Embryonic facial prominence (tissue), 1 donor: ENCODE measurements around the gene PACRG.

Experiments used
- DNase-seq: peaks from one replicate; pipeline ENCODE4 v3.0.0-alpha.2; 2016; ENCODE audit errors: extremely low spot score

Gene PACRG

DNA sequence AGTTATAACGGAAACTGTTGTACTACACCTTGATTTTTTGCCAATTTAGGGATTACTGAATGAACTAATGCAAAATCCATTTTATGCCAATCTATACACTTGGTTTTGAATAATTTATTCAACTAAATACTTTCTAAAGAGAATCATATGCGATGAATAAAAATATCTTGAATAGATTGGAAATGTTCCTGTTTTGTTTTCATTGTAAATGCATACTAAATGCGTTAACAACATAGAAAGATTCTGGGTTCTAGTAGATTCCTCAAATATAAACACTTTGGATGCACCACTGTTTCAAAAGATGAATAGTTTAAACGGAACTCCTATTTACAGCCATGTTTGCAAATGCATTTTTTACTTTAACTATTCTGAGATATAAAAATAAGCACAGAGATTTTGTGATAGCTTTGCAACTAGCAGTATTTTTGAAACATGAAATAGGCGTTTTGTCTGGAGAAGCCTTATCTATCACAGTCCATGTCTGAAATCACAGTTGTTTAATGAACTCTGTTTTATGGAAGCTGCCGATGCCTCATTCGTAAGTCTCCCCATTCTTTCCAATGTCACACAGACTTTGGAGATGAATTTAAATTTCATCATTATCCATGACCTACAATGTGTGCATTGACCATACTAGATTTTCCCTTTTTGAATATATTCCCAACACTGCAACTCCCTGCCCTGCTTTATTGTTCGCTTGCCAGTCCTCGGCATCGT is 409.1 kb downstream of the PACRG start:
- no peak for DNase-seq

- DNase-seq: no peak
Observed at GRCh38 chr6:163137398-163137881, 409.7 kb downstream of the PACRG start.

GRCh38 chr6:163146036-163146435 is 418.3 kb downstream of the PACRG start:
- no peak for DNase-seq

GRCh38 chr6:163147994-163148393 is 420.2 kb downstream of the PACRG start:
- DNase-seq: no peak

DNA sequence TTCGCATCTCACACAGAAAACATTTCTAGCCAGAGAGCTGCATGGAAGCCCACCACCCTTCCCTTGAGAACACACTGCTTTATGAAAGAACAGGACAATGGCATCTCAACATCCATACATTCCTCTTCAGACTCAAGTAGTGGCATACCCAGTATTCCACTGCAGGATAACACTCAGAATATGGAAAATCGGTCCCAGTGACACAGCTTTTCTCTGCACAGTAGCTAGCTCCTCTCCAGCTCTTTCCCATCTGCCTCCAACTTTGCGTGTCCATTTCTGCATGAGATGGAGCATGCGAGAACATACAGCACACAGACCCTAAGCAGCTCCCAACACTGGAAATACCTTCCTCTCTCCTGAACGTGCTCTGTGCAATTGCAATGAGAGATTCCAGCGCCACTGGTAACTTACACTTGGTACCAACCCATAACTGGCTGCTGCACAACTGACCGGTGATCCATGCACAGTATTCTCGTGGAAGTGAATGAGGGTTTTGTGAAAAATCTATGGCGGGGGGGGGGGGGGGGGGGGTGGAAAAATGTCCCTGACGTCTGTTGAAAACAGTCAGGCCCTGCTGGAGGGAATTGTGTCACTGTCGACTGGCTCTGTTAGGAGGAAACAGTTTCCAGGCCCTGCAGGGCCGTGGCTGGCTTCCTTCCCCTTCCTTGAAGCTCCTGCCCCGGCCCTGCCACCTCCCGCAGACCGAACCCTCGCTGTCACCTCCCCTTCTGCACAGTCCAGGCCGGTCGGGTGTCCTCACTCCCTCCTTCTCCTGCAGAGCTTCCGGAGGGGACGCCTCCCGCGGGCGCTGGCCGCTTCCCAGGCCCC is 420.9 kb downstream of the PACRG start:
- no peak for DNase-seq

- DNase-seq: no peak
Observed at GRCh38 chr6:163149279-163149848, 421.6 kb downstream of the PACRG start.

DNA sequence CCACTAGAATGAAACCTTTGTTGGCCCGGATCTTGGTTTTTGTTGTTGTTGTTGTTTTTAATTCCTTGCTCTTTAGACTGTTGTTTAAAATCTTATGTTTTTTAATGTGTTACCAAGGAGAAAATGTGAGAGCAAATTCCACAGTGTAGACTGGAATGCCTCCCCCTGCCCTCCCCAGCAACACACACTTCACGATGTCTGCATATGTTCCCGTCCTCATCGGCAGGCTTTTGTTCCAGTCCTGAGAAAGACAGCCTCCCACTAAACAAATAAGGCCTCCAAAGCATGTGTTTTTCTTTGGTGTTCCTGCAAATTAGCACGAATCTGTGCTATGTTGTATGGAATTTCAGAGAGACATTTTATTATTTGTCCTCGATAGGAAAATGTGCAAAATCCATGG is 423.4 kb downstream of the PACRG start:
- no peak for DNase-seq

GRCh38 chr6:163152701-163153100 is 424.9 kb downstream of the PACRG start:
- DNase-seq: no peak

- no peak for DNase-seq
Observed at GRCh38 chr6:163159110-163159509, 431.3 kb downstream of the PACRG start.

- DNase-seq: no peak
Observed at GRCh38 chr6:163159689-163160088, 431.9 kb downstream of the PACRG start.

DNA sequence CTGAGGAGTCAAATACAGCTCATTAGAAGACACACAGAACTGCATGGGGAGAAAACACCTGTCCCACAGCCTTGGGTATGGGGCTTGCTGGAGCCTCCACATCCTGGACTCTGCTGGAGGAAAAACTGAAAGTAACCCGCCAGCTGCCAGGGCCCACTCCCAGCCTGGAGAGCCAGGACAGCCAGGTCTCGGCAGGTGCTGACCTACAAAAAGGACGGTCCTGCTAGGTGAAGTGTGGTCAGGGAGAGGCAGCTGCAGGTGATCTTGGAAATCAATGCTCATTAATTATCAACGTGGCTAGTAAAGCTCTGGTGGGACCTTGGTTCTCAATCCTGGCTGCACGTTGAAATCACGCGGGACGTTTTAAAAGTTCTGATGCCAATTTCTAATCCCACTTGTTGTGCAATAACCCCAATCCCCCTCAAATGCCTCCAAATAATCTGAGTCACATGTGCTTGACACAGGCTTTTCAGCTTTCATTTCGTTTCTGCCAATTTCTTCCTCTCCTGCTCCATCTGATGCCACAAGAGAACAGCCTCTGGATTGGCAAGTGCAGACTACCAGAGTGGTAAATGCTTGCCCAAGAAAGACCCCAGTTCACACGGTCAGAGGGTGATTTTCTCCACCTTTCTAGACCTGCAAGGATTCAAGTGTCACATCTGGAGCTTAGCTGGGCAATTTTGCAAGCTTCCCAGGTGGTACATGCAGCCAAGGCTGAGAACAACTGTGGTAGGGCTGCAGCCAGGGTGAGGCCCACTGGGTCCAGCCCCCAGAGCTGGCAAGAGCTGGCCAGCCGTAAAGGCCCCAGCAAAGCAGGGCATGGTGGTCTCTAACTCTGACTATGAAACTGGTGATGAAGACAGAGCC is 434.5 kb downstream of the PACRG start:
- DNase-seq: no peak

DNA sequence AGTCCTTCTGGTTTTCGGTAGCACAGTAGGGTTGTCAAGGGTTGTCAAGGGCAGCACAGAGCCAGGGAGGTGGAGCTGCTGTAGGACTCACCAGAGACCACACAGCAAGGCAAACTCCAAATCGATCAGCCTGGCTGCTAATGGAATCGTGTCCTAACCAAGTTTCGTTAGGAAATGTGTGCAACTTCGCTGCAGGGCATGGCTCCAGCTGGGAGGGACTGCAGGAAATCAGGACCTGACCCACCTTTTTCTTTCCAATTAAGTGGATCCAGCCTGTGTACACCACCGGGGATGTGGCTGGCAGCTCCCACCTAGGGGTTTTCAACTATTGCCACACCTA is 435.1 kb downstream of the PACRG start:
- DNase-seq: no peak

GRCh38 chr6:163164175-163164900 is 436.6 kb downstream of the PACRG start:
- DNase-seq: no peak

DNA sequence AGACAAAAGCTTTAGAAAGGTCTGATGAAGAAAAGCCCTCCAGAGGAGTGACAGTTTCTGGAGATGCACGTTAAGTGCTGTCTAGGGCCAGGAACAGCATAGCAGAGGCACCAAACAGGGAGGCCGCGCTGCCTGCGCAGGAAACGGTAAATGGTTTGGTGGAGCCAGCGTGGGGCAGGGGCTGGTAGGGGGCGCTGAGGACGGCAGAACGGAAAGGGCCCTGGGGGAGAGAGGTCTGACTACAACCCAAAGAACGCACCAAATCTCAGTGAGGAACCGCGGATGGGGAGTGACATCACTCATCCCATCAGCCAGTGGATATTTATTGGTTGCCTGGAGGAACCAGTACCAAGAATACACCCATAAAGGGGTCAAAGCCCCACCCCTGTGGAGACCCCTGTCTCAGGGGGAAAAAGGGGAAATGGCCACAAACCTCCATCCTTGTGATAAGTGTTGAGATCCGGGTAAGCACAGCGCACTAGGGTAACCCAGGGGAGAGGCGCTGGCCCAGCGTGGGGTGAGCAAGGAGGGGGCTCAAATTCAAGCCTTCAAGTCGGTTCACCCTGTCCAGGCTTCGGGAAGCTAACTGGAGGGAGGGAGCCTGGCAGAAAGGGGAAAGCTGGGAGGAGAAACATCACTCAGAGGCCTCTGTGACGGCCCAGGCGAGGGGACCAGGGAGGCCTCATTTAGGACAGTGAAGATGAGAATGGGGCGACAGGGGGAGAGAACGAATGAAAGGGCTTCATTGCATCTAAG is 437.6 kb downstream of the PACRG start:
- no peak for DNase-seq

DNA sequence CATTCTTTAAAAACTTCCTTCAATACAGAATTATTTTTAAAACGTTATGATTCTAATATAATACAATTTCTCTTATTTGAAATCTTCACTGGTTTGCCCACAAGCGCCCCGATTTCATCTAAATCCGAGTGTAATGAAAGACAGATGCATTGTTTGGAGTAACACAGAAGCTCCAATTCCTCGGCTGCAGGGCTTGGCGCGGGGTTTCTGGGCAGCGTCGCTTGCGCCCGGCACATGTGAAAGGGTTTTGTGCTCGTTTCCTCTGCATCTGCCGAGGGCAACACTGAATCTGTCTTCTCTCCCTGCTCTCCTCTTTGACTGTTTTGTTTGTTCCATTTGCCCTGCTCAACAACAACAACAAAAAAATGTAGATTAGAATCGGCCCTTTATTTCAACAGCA is 438.1 kb downstream of the PACRG start:
- DNase-seq: no peak

DNA sequence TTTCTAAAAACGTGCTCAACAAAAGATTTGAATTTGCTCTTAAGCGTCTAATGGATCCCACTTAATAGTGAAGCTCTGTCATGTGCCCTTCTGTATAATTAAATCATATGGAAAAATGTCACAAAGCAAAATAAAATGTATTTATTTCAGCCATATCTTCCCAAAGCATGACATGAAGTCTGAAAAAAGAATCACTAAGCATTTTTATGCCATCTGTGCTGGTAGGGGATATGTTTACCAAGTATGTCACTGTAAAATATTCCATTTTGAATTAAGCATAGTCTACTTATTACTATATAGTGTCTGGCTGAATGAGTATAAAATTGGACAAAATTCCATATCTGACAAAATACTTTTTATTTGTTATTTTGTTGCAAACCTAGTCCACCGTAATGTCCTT is 438.7 kb downstream of the PACRG start:
- DNase-seq: no peak

- no peak for DNase-seq
Observed at GRCh38 chr6:163169521-163169920, 441.7 kb downstream of the PACRG start.

GRCh38 chr6:163170294-163170883 is 442.6 kb downstream of the PACRG start:
- DNase-seq: no peak

- DNase-seq: no peak
Observed at GRCh38 chr6:163173741-163174140, 446.0 kb downstream of the PACRG start.

GRCh38 chr6:163175301-163175700 is 447.5 kb downstream of the PACRG start:
- no peak for DNase-seq
